Vagina (tissue), 2 donors: Measurements from ENCODE around the gene MFAP5. TPM values are rescaled to one million over a fixed set of nuclear protein-coding genes. Genes with fewer than 3 reads are reported as not detected.
"Not testable (repeated sequence)": the region's sequence is repeated elsewhere in the genome, so short reads cannot be mapped to it uniquely, and the experiment has no call there.

Source experiments
- DNase-seq, 2 donors: peaks; one replicate each; pipeline ENCODE4 v3.0.0-alpha.2; 2017; ENCODE audit errors: extremely low spot score in 2 of 2
- H3K27ac ChIP-seq: fragments of 200-600 bp; sonication (generic); one replicate; pipeline ENCODE4 v1.5.1; 2019
- H3K27me3 ChIP-seq: fragments of 200-600 bp; sonication (generic); one replicate; pipeline ENCODE4 v1.5.1; 2019
- H3K36me3 ChIP-seq, 2 donors: fragments of 200-600 bp; sonication (generic); one replicate each; pipeline ENCODE4 v1.5.1; 2017 to 2019
- H3K4me1 ChIP-seq: fragments of 200-600 bp; sonication (generic); one replicate; pipeline ENCODE4 v1.5.1; 2019
- H3K4me3 ChIP-seq, 2 donors: fragments of 200-600 bp; sonication (generic); 1 replicate in 1 of 2; 2 replicates in 1 of 2; pipeline ENCODE4 v1.5.1; 2016 to 2019
- H3K9me3 ChIP-seq: fragments of 200-600 bp; sonication (generic); one replicate; pipeline ENCODE4 v1.5.1; 2019
- POLR2A ChIP-seq, 2 donors: fragments of 450-650 bp; IDR thresholded peaks; one replicate each; pipeline ENCODE4 v1.6.1; 2017; ENCODE audit warnings: antibody characterized with exemption in 2 of 2, mild to moderate bottlenecking in 2 of 2, moderate library complexity in 2 of 2
- POLR2AphosphoS5 ChIP-seq, 2 donors: sonication (generic); formaldehyde crosslinking; IDR thresholded peaks; one replicate each; pipeline ENCODE4 v1.9.0; 2017; ENCODE audit warnings: antibody characterized with exemption in 2 of 2, mild to moderate bottlenecking in 2 of 2, low read depth in 1 of 2; ENCODE audit not compliant: insufficient read depth in 1 of 2
- intact Hi-C: fragments of 100-400 bp; cut with DNase I; formaldehyde crosslinking; loops from one replicate; pipeline ENCODE4 v1.15.1; 2023
- total RNA-seq: library from RNA; depleted of rRNA; stranded (reverse); fragments of >200 nt; gene quantifications from one replicate; pipeline ENCODE4 v1.2.3, GENCODE V29; 2016
- TF ChIP-seq, protein P1 (sequence below), 3 experiments: fragments of 450-650 bp in 2 of 3; fragments of 200-600 bp in 1 of 3; sonication (generic) in 1 of 3; IDR thresholded peaks; one replicate each; pipeline ENCODE4 v1.5.1; 2017 to 2019; ENCODE audit warnings: antibody characterized with exemption in 3 of 3, mild to moderate bottlenecking in 2 of 3, moderate library complexity in 2 of 3

The MFAP5 gene
- total RNA-seq, 1 donor from 2014 or later, result 159 TPM

DNA sequence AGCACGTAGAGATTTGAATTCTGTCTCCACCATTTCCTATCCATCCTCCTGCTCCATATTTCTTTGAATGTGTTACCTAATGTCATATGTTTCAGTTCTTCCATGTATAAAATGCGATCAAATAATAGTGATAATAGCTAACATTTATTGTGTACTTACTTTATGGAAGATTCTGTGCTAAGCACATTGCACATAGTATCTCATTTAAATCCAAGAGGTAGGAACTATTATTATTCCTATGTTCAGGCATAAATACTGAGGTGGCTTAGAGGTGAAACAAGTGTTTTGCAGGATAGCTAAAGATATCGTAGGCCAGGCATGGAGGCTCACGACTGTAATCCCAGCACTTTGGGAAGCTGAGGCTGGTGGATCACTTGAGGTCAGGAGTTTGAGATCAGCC lies 32.5 kb downstream of the MFAP5 start:
- Histone ChIP-seq H3K36me3 (no peaks in the 10 kb centered on the region), H3K4me1 (no peaks in the 10 kb centered on the region), H3K27me3 (no peaks in the 10 kb centered on the region), H3K9me3 (no peaks in the 10 kb centered on the region), H3K27ac (no peak overlapping the region), H3K4me3 (no peak overlapping the region)
- no peak for DNase-seq
- intact Hi-C loops, result no loop called here
- TF ChIP-seq, protein P1, sequence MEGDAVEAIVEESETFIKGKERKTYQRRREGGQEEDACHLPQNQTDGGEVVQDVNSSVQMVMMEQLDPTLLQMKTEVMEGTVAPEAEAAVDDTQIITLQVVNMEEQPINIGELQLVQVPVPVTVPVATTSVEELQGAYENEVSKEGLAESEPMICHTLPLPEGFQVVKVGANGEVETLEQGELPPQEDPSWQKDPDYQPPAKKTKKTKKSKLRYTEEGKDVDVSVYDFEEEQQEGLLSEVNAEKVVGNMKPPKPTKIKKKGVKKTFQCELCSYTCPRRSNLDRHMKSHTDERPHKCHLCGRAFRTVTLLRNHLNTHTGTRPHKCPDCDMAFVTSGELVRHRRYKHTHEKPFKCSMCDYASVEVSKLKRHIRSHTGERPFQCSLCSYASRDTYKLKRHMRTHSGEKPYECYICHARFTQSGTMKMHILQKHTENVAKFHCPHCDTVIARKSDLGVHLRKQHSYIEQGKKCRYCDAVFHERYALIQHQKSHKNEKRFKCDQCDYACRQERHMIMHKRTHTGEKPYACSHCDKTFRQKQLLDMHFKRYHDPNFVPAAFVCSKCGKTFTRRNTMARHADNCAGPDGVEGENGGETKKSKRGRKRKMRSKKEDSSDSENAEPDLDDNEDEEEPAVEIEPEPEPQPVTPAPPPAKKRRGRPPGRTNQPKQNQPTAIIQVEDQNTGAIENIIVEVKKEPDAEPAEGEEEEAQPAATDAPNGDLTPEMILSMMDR (IDR thresholded peaks at IDR 0.05), result no peak
- TF ChIP-seq POLR2A (IDR thresholded peaks at IDR 0.05) (no peak), POLR2AphosphoS5 (IDR thresholded peaks at IDR 0.05; ENCODE audit: insufficient read depth in 1 of 2, low read depth in 1 of 2) (no peak)

DNA sequence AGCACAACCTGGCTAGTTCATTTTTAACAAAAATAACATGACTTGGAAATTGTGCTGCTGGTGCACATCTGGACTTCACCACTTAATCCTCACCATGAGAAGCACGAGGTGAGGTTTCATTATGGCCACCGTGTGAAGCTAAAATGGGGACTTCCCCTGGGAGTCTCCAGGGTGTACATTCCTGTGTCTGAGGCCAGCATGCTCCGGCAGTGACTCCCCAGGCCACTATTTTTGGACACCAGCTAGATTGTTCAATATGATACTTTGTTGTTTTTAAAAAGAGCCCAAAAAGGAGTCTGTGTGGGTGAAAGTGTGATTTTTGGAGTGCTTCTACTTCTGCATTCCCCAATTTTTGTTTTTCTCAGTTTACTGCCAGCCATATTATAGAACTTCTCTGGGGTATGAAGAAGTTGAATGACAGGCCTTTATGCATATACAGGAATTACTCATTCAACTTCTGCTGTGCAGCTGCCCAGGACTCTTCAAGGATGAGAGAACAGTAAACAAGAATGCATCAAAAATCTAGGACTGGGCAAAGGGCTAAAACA lies 33.1 kb downstream of the MFAP5 start:
- intact Hi-C loops, result no loop called here
- no peak overlapping the region for H3K27ac ChIP-seq
- no peaks in the 10 kb centered on the region for H3K36me3 ChIP-seq
- no peaks in the 10 kb centered on the region for H3K27me3 ChIP-seq
- H3K9me3 ChIP-seq, result no peaks in the 10 kb centered on the region
- no peak for TF ChIP-seq POLR2A (IDR thresholded peaks at IDR 0.05)
- TF ChIP-seq, protein P1 (IDR thresholded peaks at IDR 0.05), result no peak
- TF ChIP-seq POLR2AphosphoS5 (IDR thresholded peaks at IDR 0.05; ENCODE audit: insufficient read depth in 1 of 2, low read depth in 1 of 2), result no peak
- no peak for DNase-seq
- no peak overlapping the region for H3K4me3 ChIP-seq
- no peaks in the 10 kb centered on the region for H3K4me1 ChIP-seq

DNA sequence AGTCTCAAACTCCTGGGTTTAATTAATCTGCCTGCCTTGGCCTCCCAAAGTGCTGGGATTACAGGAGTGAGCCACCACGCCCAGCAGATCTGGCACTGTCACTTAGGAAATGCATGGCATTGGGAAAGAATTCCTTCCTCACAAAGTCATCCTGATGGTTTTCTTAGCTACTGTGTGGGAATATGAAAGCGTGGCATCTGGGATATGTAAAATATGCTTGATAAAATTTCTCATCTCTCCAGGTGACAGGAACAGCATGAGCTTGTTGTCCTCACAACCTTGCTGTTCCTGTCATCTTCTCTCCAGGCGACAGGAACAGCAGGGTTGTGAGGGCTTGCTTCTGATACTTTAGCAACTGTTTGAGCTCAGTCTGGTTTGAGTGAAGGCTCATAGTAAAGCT lies 33.9 kb downstream of the MFAP5 start:
- no peaks in the 10 kb centered on the region for H3K4me1 ChIP-seq
- no peaks in the 10 kb centered on the region for H3K27me3 ChIP-seq
- TF ChIP-seq, protein P1 (IDR thresholded peaks at IDR 0.05), result no peak
- TF ChIP-seq POLR2AphosphoS5 (IDR thresholded peaks at IDR 0.05; ENCODE audit: insufficient read depth in 1 of 2, low read depth in 1 of 2) (no peak), POLR2A (IDR thresholded peaks at IDR 0.05) (no peak)
- no peaks in the 10 kb centered on the region for H3K36me3 ChIP-seq
- H3K9me3 ChIP-seq, result no peaks in the 10 kb centered on the region
- intact Hi-C loops, result no loop called here
- DNase-seq, result no peak
- H3K27ac ChIP-seq, result no peak overlapping the region
- H3K4me3 ChIP-seq, result no peak overlapping the region

DNA sequence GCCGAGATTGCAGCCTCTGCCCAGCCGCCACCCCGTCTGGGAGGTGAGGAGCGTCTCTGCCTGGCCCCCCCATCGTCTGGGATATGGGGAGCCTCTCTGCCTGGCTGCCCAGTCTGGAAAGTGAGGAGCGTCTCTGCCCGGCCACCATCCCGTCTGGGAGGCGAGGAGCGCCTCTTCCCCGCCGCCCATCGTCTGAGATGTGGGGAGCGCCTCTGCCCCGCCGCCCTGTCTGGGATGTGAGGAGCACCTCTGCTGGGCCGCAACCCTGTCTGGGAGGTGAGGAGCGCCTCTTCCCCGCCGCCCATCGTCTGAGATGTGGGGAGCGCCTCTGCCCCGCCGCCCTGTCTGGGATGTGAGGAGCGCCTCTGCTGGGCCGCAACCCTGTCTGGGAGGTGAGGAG lies 37.9 kb downstream of the MFAP5 start:
- H3K27me3 ChIP-seq, H3K4me3 ChIP-seq, H3K4me1 ChIP-seq, intact Hi-C loops, DNase-seq, H3K36me3 ChIP-seq, H3K27ac ChIP-seq, H3K9me3 ChIP-seq: not testable (repeated sequence)

DNA sequence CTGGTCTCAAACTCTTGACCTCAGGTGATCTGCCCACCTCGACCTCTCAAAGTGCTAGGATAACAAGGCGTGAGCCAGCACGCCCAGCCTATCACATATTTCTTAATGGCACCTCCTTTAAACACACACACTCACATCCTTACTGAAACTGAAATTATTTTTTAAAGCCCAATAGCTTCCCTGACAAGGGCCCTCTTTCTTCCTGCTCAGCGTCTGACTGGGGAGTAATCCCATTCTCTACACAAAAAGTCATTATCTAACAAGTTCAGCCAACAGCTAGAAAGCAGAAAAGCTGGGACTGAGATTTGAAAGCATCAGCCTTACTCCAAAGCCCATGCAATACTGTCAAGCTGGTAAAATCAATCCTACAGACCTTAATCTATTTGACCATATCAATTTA lies 40.0 kb downstream of the MFAP5 start:
- TF ChIP-seq, protein P1 (IDR thresholded peaks at IDR 0.05), result no peak
- TF ChIP-seq POLR2A (IDR thresholded peaks at IDR 0.05) (no peak), POLR2AphosphoS5 (IDR thresholded peaks at IDR 0.05; ENCODE audit: insufficient read depth in 1 of 2, low read depth in 1 of 2) (no peak)
- no peaks in the 10 kb centered on the region for H3K36me3 ChIP-seq
- H3K4me3 ChIP-seq, result no peak overlapping the region
- H3K27ac ChIP-seq, result no peak overlapping the region
- no peaks in the 10 kb centered on the region for H3K27me3 ChIP-seq
- intact Hi-C loops, result no loop called here
- no peaks in the 10 kb centered on the region for H3K4me1 ChIP-seq
- H3K9me3 ChIP-seq, result no peaks in the 10 kb centered on the region
- no peak for DNase-seq
